HG03439 (cell line): ENCODE results near the gene TBL1X.
A peak's percentile ranks its signal among the peaks of the same experiment; 100 is the strongest.
"Not testable (repeated sequence)": the region's sequence is repeated elsewhere in the genome, so short reads cannot be mapped to it uniquely, and the experiment has no call there.

Experiments used
- ATAC-seq: cut with Tn5 transposase; IDR thresholded peaks from one replicate; pipeline ENCODE4 v1.9.1; 2021; ENCODE audit warnings: mild to moderate bottlenecking, moderate library complexity; ENCODE audit not compliant: unreplicated experiment

The TBL1X gene

DNA sequence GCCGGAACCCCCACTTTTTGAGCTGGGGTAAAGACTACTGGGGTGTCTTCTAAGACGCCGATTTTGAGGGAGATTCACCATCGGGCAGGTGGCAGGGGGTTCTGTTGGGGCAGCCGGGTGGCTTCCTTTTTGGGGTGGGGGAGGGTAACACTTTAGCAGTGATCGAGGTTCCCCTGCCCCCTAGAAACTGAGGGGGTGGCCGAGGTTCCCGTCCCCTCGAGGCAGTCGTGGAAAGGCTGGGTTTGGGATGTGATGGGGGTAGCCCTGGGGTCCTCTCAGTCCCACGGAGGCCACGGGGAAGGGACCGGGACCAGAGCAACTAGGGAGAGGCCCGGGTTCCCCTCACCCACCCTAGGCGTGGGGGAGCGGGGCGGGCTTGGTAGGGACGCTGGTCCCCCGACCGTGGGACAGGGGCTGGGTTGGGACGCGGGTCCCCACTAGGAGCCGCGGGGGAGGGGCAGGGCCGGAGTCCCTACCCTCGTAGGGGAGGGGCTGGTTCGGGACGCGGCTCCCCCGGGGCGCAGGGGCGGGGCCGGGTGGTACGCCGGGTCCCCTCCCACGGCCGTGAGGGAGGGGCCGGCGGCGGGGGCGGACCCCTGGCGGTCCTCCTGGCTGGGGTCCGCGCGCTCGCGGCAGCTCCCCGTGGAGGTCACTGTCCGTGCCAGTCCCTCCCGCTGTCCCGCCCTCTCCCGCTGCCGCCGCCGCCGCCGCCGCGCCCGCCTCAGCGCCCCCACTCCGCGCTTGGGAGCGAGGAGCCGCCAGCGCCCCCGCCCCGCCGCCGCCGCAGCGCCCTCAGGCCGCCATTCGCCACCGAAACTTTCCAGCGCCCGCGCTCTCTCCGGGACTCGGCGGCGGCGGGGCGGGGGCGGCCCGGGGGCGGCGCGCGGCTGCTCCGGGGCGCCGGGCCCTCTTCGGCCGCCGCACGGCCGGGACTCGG lies at the start of gene TBL1X:
Gene TBL1X (plus strand): TSS at position 624 of the 937 bp plus-strand sequence. CDS start 188,529 bp downstream, outside the sequence.
- ATAC-seq, result peak; percentile 31

DNA sequence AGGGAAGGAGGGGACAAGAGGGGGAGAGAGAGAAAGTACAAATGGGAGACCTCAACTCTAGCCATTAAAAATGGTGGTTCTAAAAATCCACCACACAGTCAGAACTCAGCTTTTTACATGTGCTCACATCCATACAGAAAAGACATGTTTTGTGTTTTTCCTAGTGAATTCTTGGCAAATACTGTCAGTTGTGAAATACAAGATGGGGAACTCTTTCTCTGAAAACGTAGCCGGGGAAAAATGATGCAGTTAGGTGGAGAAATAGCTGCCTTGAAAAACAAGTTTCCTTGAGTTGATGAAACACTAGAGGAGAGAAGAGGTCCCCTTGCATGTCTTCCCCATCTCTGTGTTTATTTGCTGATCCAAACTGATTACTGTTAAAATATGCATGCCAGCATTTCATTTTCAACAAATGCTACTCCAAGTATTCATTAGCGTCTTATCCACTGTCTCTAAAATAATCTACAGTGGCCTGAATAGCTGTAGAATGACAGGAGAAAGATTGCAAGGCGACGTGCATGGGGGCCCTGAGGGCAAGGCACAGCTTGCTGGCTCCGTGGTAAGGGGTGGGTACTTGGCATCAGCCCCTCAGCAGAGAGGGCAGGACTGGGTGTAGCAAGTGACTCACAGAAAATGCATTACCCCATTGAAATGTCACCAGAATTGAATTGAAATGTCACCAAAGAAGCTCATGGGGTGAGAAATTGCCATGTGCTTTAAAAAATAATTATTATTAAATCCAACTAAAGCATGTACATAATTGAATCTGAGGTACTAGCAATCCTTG lies 48.1 kb upstream of the TBL1X start:
- ATAC-seq, result no peak

DNA sequence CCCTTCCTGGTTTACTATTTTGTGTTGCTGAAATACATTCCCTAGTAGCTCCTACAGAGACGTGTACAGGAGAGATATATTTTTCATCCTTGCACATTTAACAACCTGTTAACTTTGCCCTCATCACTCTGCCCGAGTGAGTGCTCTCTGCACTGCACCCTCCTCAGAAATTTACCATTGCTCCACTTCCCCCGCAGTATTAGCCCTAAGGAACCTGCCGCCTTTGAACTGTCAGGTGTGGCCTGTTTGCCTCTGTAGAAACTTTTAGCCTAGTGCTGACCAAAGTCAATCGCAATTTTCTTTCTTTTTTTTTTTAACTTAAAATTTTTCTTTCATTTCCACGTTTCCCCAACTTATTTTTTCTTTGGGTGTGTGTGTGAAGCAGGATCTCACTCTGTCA lies 46.6 kb upstream of the TBL1X start:
- no peak for ATAC-seq

DNA sequence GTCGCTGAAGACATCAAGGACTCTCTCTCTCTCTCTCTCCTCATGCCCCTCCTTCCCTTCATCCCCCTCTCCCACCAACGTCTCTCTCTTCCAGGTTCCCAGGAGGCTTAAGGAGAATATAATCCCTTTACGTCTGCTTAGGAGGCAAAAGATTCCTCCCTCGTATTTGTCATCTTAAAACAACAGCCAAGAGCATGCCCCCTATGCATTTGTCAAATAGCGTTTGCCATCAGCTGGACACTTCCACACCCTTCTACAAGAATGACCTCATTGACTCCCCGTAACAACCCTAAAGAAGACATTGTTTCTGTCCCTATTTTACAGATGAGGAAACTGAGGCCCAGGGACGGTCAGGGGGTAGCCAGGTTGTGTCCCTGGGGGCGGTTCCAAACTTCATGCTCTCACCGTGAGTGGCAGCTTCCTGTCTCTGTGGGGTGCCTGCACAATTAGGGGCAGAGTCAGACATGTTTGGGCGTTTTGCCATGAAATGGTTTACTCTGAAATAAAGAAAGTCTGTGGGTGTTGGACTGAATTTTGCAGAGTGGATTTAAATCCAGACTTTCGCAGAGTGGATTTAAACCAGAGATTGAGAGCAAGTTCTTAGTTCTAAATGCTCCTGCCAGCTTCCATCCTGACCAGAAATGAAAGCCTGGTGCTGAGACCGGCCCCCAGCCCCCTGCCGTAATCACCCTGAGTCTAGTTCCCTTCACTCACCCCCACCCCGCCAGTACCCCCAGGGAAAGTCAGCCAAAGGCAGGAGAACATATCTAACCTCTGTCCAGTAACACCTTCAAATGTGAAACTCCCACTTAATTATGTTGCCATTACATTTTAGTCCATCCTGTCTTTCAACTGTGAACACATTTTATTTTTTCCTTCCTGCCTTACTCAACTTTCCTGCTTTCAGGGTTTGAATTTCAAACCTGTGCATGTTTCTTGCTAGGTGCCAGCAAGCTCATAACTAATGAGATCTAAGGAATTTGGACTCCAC lies 44.3 kb upstream of the TBL1X start:
- ATAC-seq, result no peak

DNA sequence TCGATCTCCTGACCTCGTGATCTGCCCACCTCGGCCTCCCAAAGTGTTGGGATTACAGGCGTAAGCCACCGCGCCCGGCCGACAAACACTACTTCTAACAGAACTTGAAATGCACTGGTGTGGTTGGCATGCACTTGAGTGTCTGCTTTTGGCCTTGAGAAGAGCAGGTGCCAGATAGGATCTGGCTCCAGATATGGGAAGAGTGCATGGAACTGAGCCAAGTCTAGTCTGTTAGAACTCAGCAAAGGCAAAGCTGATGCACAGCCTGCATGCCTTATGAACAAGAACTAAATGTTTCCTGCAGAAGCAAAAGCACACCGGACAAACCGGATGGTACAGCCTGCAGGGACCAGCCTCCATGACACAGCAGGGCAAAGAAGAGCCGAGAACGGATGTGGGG lies 35.1 kb upstream of the TBL1X start:
- ATAC-seq, result no peak

DNA sequence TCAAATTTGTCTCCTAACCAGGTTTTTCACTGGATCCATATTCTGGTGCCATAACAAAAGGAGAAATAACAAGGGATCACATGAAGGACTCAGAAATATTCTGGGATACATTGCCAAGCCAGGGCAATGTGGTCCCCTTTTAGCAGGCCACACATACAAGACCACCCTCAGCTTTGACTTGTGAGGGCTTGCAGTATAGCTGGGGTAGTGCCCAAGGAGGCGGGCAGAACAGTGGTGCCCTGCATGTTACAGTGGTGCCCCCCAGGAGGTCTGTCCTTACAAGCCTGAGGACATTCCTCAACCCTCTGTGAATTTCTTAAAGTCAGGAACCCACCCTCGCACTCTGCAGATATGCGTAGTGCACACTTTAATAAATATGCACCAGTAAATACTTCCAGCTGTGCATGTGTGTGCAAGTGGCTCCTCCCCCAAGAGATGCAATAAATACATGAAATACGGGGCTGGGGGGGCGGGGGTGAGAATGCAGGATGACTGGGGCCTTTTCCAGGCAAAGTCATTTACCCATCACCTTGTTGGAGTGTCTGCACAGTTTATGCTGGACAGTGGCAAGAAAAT lies 34.4 kb upstream of the TBL1X start:
- ATAC-seq, result no peak

DNA sequence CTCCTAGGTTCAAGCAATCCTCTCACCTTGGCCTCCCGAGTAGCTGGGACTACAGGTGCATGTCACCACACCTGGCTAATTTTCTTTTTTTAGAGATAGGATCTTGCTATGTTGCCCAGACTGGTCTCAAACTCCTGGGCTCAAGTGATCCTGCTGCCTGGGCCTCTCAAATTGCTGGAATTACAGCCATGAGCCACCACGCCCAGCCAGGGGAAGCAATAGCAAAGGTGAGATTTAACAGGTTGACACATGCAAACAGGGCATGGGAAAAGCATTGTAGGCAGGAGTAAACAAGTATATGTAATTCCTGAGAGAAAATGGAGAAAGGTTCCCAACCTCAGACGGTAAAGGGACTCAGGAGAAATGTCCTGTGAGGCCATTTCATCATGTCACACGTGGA lies 33.6 kb upstream of the TBL1X start:
- ATAC-seq, result no peak

DNA sequence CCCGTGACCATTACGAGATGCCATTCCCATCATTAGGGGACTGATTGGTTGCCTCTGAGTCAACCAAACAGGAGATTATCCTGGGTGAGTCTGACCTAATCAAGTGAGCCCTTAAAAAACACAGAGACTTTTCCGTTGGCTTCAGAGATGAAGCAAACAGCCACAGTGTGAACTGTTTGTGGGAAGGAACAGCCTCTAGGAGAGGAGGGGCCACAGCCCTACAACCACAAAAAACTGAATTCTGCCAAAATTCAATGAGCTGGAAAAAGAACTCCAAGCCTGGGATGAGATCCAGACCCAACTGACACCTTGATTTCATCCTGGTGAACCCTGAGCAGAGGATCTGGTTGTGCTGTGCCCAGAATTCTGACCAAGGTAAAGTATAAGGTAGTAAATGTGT lies 31.3 kb upstream of the TBL1X start:
- no peak for ATAC-seq

DNA sequence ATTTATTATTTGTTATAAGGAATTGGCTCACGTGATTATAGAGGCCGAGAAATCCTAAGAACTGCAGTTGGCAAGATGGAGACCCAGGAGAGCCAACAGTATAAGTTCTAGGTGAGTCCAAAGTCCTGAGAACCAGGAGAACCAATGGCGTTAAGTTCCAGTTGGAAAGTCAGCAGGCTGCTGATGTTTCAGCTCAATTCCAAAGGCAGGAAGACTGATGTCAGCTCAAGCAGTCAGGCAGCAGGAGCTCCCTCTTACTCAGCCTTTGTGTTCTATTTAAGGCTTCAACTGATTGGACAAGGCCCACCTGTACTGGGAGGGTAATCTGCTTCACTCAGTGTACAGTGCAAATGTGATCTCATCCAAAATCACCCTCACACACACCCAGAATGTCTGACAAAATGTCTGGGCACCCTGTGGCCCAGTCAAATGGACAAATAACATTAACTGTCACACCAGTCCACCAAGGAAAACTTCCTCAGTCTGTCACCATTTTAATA lies 30.8 kb upstream of the TBL1X start:
- no peak for ATAC-seq

DNA sequence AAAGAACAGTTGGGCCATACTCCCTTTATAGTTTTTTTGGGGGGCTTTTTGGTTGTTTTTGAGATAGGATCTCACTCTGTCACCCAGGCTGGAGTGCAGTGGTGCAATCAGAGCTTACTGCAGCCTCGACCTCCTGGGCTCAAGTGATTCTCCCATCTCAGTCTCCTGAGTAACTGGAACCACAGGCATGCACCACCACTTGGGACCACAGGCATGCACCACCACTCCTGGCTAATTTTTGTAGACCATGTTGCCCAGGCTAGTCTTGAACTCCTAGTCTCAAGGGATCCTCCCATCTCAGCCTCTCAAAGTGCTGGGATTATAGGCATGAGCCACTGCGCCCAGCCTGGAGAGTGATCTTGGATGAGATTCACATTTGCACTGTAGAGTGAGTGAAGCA lies 29.8 kb upstream of the TBL1X start:
- ATAC-seq, result not testable (repeated sequence)

DNA sequence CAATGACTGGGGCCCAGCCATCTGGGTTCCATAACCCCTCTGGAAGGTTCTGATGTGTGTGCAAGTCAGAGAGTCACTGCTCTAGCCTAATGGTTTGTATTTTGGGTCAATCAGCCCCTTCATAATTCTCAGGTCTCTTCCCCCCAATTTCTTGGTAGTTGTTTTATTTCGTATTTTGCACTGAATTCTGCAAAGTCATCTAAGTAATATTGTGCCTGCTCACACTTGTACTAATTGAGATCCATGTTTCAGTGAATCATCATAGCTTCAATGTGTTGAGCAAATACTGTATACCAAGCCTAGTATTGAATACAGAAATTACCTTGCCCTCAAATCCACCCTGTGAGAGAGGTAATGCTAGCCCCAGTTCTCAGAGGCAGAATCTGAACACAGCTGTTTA lies 28.0 kb upstream of the TBL1X start:
- no peak for ATAC-seq

DNA sequence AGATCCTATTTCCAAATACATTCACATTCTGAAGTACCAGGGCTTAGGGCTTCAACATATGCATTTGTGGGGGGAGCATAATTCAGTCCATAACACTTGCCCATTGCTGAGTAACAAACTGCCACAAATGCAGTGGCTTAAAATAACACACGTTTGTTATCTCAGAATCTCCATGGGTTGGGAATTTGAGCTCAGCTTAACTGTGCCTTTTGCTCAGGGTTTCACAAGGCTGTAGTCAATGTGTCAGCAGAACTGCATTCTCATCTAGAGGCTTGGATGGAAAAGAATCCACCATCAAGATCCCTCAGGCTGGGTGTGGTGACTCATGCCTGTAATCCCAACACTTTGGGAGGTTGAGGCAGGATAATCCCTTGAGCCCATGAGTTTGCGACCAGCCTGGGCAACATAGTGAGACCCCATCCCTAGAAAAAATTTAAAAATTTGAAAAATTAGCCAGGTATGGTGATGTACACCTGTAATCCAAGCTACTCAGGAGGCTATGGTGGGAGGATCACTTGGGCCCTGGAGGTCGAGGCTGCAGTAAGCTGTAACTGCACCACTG lies 25.8 kb upstream of the TBL1X start:
- ATAC-seq, result no peak

DNA sequence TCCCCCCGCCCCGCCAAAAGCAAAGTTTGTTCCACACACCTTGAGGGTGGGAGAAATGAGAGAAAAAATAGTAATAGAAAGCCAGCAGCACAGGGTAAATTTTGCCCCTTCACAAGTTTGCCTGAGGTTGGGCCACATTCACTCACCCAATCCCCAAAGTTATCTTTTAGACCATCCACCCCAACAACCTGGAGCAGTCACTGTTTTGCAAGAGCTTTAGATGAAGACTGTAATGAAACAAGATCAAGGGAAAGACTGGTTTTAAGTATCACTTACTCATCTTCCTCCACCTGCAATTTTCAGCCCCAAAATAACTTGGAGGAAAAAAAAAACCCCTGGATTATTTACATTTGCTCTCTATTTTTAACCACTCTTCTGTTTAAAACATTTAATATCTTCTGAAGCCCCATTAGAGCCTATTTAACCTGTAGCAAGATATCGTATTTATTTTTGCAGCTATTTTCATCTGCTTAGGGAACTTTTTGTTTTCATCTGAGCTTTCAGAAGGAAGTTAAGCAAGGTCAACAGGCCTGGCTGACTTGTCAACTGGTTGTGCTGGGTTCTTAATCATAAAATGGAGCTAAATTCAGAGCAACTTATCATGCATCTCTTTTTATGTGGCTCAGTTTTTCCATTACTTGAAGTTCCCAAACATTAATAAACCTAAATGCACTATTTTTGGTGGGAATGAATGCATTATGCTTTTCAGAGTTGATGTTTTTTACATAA lies 24.6 kb upstream of the TBL1X start:
- ATAC-seq, result no peak

DNA sequence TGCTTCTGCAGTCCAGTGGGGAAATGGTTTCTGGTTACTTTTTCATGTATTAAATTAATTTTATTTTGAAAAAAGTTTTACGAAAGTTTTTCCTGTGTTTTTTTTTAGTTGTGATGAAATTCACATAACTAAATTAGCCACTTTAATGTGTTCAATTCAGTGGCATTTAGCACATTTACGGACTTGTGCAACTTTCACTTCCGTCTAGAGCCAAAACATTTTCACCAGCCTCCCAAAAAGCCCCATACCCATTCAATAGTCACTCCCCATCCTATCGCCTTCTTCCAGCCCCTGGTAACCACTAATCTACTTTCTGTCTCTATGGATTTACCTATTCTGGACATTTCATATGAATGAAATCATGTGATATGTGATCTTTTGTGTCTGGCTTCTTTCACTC lies 22.8 kb upstream of the TBL1X start:
- ATAC-seq, result no peak

DNA sequence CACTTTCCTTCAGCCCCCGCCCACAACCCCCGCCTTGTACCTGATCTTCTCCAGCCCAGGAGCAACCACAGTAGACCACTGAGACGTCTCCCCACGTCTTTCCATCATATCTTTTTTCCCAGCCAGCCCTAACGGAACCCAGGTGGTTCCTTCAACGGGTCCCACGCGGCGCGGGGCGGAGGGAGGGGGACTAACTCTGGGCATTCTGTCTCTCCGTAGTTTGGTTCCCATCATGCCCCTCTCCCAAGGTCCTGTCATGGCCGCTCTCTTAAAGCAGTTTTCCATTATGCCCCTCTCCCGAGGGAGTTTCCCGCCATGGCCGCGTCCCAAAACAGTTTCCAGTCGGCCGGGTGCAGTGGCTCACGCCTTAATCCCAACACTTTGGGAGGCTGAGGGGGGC lies 21.5 kb upstream of the TBL1X start:
- no peak for ATAC-seq

DNA sequence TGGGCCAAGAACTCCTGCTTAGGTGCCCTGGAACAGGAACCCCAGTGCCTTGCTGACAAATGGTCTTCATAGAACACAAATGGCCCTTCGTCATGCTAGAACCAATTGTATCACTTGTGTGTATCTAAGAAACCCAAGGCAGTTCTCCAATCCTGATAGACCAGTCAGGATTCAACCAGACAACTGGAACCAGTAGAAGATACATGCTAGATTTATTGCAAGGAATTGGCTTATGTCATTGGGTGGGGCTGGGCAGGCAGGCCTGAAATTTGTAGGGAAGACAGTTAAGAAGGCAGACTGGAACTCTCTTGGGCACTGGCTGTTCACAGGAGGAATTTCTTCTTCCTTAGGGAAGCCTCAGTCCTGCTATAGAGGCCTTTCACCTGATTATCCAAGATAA lies 17.0 kb upstream of the TBL1X start:
- no peak for ATAC-seq

DNA sequence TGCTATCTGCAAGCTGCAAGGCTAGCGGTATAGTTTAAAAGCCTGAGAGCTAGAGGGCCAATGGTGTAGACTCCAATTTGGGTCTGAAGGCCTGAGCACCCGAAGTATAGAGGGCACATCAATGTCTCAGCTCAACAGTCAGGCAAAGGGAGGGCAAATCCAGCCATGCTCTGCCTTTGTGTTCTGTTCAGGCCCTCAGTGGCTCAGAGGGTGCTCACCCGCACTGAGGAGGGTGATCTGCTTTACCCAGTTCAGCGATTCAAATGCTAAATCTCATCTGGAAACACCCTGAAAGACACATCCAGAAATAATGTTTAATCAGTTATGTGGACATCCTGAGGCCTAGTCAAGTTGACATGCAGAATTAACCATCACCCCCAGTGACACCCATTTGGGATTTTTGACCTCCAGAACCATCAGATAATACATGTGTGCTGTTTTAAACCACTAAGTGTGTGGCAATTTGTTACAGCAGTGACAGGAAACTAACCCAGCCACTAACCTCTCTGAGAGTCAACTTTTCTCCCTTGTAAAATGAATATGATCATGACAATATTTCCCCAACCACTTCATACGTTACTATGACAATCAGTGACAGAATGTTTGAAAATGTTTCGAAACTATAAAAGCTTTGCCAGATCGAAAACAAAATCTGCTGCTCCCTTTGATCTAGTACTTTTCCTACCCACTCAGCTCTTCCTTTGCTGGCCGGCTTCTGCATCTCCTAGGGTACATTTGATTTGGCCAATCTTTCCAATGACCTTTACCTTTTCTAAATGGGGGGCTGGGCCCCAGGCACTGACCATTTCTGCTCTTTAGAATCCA lies 8.4 kb upstream of the TBL1X start:
- no peak for ATAC-seq

DNA sequence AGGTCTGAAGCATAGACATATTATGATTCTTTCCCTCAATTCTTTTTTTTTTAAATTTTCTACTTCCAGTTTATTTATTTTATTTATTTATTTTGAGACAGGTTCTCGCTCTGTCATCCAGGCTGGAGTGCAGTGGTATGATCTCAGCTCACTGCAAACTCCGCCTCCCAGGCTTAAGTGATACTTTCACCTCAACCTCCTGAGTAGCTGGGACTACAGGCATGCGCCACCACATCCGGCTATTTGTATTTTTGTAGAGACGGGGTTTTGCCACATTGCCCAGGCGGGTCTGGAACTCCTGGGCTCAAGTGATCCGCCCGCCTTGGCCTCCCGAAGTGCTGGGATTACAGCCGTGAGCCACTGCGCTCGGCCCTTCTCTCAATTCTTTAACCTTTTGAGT lies 6.8 kb upstream of the TBL1X start:
- ATAC-seq, result not testable (repeated sequence)
